Measurements from ENCODE around the gene ELP2. TPM values are rescaled to one million over a fixed set of nuclear protein-coding genes. Genes with fewer than 3 reads are reported as not detected.

Gene ELP2
- total and polyA plus RNA-seq, 9 of the 15 experiments (the other 6 are each of a cell fraction or from before 2014, with no cell fraction given) = 76.8 to 192 (median 140) TPM

DNA sequence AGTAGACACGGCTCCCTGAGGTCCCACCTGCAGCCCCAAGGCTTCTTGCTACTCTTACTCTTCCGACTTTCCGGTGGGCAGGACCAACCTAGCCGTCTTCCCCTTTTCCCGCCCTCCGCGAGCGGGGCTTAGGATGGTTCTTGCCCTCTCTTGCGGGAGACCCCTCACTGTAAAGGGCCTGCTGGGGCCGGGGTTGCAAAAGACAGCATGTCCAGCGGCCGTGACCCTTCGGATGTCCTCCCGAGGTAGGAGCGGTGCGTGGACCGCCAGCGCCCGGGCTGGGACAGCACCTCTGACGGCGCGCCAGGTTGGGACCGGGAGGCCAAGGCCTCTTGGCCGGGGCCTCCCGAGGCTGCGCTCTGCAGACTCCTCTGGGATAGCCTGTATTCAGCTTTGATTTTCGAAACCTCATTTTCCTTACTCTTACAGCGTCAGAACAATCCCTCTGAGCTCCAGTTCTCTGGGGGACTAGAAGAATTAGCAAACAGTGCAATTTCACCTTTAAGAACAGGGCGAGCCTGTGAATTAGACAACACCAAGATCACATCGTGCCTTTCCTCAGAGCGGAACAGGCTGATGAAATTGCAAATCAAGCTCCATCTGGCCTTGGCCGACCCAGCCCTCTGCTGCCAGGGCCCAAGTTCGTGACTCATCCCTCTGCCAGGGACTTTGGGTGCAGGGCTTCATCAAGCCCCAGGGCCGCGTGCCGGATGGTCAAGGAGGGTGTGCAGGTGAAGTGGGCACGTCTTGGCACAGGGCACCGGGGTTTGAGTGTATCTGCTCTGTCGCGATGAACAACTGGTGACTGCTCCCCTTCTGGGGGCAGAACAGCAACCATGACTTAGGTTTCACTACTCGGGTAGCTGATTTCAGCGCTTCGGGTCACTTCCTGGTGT, 58.4 kb downstream of the ELP2 start (continued):
- TF ChIP-seq BRF2 (IDR thresholded peaks at IDR 0.05; ENCODE audit: borderline replicate concordance, insufficient read depth, insufficient read length) = no peak
- TF ChIP-seq LEF1 (IDR thresholded peaks at IDR 0.05) = no peak
- no peak for TF ChIP-seq KDM5B (IDR thresholded peaks at IDR 0.05; ENCODE audit: insufficient replicate concordance, low read depth, low read length)
- TF ChIP-seq MTA1 (IDR thresholded peaks at IDR 0.05; ENCODE audit: borderline replicate concordance) = no peak
- no peak for TF ChIP-seq ILF3 (IDR thresholded peaks at IDR 0.05; ENCODE audit: borderline replicate concordance)
- no peak for TF ChIP-seq SMARCC2 (IDR thresholded peaks at IDR 0.05; ENCODE audit: low read depth)
- TF ChIP-seq, protein P1, sequence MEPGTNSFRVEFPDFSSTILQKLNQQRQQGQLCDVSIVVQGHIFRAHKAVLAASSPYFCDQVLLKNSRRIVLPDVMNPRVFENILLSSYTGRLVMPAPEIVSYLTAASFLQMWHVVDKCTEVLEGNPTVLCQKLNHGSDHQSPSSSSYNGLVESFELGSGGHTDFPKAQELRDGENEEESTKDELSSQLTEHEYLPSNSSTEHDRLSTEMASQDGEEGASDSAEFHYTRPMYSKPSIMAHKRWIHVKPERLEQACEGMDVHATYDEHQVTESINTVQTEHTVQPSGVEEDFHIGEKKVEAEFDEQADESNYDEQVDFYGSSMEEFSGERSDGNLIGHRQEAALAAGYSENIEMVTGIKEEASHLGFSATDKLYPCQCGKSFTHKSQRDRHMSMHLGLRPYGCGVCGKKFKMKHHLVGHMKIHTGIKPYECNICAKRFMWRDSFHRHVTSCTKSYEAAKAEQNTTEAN (CRISPR knock-in tag; IDR thresholded peaks at IDR 0.05) = no peak
- TF ChIP-seq ARID4B (CRISPR knock-in tag; IDR thresholded peaks at IDR 0.05) = no peak; the same call in 1 of the 2 replicates
- no peak for TF ChIP-seq NONO (IDR thresholded peaks at IDR 0.05; ENCODE audit: low read depth in 2 of 2, low read length in 1 of 2)
- no peak for TF ChIP-seq ASH1L (IDR thresholded peaks at IDR 0.05; ENCODE audit: borderline replicate concordance, low read depth, partially characterized antibody)
- peak; percentile 39 to 82 for TF ChIP-seq E2F6 (IDR thresholded peaks at IDR 0.05; ENCODE audit: borderline replicate concordance in 1 of 2, extremely low read depth in 1 of 2, insufficient read depth in 1 of 2, insufficient read length in 1 of 2, low read depth in 1 of 2, low read length in 1 of 2, poor library complexity in 1 of 2, severe bottlenecking in 1 of 2)
- TF ChIP-seq NR3C1 (CRISPR knock-in tag; IDR thresholded peaks at IDR 0.05) = no peak
- no peak for TF ChIP-seq MECOM (CRISPR knock-in tag; IDR thresholded peaks at IDR 0.05)
- no peak for TF ChIP-seq NELFE (IDR thresholded peaks at IDR 0.05; ENCODE audit: insufficient read depth, insufficient read length)
- TF ChIP-seq, protein P2, sequence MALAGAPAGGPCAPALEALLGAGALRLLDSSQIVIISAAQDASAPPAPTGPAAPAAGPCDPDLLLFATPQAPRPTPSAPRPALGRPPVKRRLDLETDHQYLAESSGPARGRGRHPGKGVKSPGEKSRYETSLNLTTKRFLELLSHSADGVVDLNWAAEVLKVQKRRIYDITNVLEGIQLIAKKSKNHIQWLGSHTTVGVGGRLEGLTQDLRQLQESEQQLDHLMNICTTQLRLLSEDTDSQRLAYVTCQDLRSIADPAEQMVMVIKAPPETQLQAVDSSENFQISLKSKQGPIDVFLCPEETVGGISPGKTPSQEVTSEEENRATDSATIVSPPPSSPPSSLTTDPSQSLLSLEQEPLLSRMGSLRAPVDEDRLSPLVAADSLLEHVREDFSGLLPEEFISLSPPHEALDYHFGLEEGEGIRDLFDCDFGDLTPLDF (CRISPR knock-in tag; IDR thresholded peaks at IDR 0.05) = 0 out of 2 replicates have a peak, but pooled peaks have one; percentile 6

All from K562 (cell line).